ENCODE measurements around the gene IL32. TPM values are rescaled to one million over a fixed set of nuclear protein-coding genes. Genes with fewer than 3 reads are reported as not detected.

The IL32 gene
- total and polyA plus RNA-seq, 2 experiments from 2014 or later: 110 to 124 TPM

DNA sequence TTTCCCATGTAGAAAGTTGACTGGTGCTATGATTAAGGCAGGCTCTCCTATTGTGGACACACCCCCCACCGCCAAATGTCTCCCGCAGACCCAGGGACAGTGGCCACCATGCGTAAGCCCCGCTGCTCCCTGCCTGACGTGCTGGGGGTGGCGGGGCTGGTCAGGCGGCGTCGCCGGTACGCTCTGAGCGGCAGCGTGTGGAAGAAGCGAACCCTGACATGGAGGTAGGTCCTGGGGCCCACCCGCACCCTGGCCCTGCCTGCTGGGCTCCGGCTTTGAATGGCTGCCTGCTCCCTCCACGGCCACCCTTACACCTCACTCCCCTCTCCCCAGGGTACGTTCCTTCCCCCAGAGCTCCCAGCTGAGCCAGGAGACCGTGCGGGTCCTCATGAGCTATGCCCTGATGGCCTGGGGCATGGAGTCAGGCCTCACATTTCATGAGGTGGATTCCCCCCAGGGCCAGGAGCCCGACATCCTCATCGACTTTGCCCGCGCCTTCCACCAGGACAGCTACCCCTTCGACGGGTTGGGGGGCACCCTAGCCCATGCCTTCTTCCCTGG, 15.4 kb upstream of the IL32 start:
- Histone ChIP-seq H3K79me2 (no peaks in the 10 kb centered on the region), H3K36me3 (replicated peaks; ENCODE audit: insufficient read depth, low read depth) (no peaks in the 10 kb centered on the region), H3K4me1 (ENCODE audit: insufficient read depth) (peaks cover 19% of the 10 kb centered on the region), H3K4me2 (no peak overlapping the region), H3K27me3 (peaks cover 57% of the 10 kb centered on the region), H3K9me2 (replicated peaks; ENCODE audit: insufficient read depth) (no peaks in the 10 kb centered on the region), H3K27ac (no peak overlapping the region), H4K20me1 (ENCODE audit: insufficient read depth, poor library complexity, severe bottlenecking) (no peaks in the 10 kb centered on the region), H3K4me3 (no peak overlapping the region), H3K9me3 (ENCODE audit: low read depth) (no peaks in the 10 kb centered on the region), H2AFZ (no peak overlapping the region)
- TF ChIP-seq EZH2 (IDR thresholded peaks at IDR 0.05; ENCODE audit: borderline replicate concordance) (no peak), EZH2phosphoT487 (IDR thresholded peaks at IDR 0.05; ENCODE audit: low read depth, severe bottlenecking, unreplicated experiment) (no peak)
- TF ChIP-seq, protein P1, sequence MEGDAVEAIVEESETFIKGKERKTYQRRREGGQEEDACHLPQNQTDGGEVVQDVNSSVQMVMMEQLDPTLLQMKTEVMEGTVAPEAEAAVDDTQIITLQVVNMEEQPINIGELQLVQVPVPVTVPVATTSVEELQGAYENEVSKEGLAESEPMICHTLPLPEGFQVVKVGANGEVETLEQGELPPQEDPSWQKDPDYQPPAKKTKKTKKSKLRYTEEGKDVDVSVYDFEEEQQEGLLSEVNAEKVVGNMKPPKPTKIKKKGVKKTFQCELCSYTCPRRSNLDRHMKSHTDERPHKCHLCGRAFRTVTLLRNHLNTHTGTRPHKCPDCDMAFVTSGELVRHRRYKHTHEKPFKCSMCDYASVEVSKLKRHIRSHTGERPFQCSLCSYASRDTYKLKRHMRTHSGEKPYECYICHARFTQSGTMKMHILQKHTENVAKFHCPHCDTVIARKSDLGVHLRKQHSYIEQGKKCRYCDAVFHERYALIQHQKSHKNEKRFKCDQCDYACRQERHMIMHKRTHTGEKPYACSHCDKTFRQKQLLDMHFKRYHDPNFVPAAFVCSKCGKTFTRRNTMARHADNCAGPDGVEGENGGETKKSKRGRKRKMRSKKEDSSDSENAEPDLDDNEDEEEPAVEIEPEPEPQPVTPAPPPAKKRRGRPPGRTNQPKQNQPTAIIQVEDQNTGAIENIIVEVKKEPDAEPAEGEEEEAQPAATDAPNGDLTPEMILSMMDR (IDR thresholded peaks at IDR 0.05; ENCODE audit: poor library complexity): no peak
- DNase-seq (ENCODE audit: low spot score): no peak
- WGBS (ENCODE audit: low lambda C conversion rate, missing lambda C conversion rate): 90% methylated on average over 24 of the region's 26 CpGs

DNA sequence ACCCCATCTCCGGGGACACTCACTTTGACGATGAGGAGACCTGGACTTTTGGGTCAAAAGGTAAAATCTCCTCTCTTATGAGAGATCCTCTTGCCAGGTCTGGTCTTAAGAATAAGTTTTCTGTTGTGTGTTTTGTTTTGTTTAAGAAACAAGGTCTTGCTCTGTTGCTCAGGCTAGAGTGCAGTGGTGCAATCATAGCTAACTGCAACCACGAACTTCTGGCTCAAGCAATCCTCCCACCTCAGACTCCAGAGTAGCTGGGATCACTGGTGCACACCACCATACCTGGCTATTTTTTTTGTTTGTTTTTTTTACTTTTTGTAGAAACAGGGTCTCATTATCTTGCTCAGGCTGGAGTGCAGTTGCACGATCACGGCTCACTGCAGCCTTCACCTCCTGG, 15.0 kb upstream of the IL32 start:
- 89% methylated on average over 5 of the region's 5 CpGs for WGBS (ENCODE audit: low lambda C conversion rate, missing lambda C conversion rate)
- H3K9me3 ChIP-seq (ENCODE audit: low read depth): no peaks in the 10 kb centered on the region
- peaks cover 52% of the 10 kb centered on the region for H3K27me3 ChIP-seq
- H3K4me3 ChIP-seq: no peak overlapping the region
- no peaks in the 10 kb centered on the region for H3K9me2 ChIP-seq (replicated peaks; ENCODE audit: insufficient read depth)
- no peak overlapping the region for H3K4me2 ChIP-seq
- no peaks in the 10 kb centered on the region for H4K20me1 ChIP-seq (ENCODE audit: insufficient read depth, poor library complexity, severe bottlenecking)
- TF ChIP-seq EZH2phosphoT487 (IDR thresholded peaks at IDR 0.05; ENCODE audit: low read depth, severe bottlenecking, unreplicated experiment) (no peak), EZH2 (IDR thresholded peaks at IDR 0.05; ENCODE audit: borderline replicate concordance) (no peak)
- TF ChIP-seq, protein P1 (IDR thresholded peaks at IDR 0.05; ENCODE audit: poor library complexity): no peak
- H2AFZ ChIP-seq: no peak overlapping the region
- no peak for DNase-seq (ENCODE audit: low spot score)
- peaks cover 14% of the 10 kb centered on the region for H3K4me1 ChIP-seq (ENCODE audit: insufficient read depth)
- H3K36me3 ChIP-seq (replicated peaks; ENCODE audit: insufficient read depth, low read depth): no peaks in the 10 kb centered on the region
- no peaks in the 10 kb centered on the region for H3K79me2 ChIP-seq
- H3K27ac ChIP-seq: no peak overlapping the region

DNA sequence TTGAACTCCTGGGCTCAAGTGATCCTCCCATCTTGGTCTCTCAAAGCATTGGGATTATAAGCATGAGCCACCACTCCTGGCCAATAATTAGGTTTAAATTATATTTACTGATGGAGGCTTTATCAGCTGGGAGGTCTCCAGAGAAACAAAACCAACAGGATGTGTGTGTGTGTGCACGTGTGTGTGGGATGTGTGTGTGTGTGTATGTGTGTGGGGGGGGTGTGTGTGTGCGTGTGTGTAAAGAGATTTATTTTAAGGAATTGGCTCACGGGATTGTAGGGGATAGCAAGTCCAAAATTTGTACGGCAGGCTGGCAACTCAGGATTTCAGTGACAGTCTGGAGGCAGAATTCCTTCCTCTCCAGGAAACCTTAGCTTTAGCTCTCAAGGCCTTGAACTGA, 14.4 kb upstream of the IL32 start:
- Histone ChIP-seq H3K9me3 (ENCODE audit: low read depth) (no peaks in the 10 kb centered on the region), H3K4me3 (no peak overlapping the region), H4K20me1 (ENCODE audit: insufficient read depth, poor library complexity, severe bottlenecking) (no peaks in the 10 kb centered on the region), H3K27me3 (peaks cover 47% of the 10 kb centered on the region), H3K4me1 (ENCODE audit: insufficient read depth) (peaks cover 9% of the 10 kb centered on the region), H3K27ac (no peak overlapping the region), H3K4me2 (no peak overlapping the region), H3K36me3 (replicated peaks; ENCODE audit: insufficient read depth, low read depth) (no peaks in the 10 kb centered on the region), H3K79me2 (no peaks in the 10 kb centered on the region), H3K9me2 (replicated peaks; ENCODE audit: insufficient read depth) (no peaks in the 10 kb centered on the region), H2AFZ (no peak overlapping the region)
- TF ChIP-seq EZH2 (IDR thresholded peaks at IDR 0.05; ENCODE audit: borderline replicate concordance) (no peak), EZH2phosphoT487 (IDR thresholded peaks at IDR 0.05; ENCODE audit: low read depth, severe bottlenecking, unreplicated experiment) (no peak)
- TF ChIP-seq, protein P1 (IDR thresholded peaks at IDR 0.05; ENCODE audit: poor library complexity): no peak
- DNase-seq (ENCODE audit: low spot score): no peak
- 60% methylated on average over 4 of the region's 4 CpGs for WGBS (ENCODE audit: low lambda C conversion rate, missing lambda C conversion rate)

Data from hepatocyte (in vitro differentiated cells).